Fibroblast of skin of left biceps (primary cell): Measurements from ENCODE around the gene NRIP3.
"Not testable (repeated sequence)": the region's sequence is repeated elsewhere in the genome, so short reads cannot be mapped to it uniquely, and the experiment has no call there.

Experiments
- DNase-seq, 2 experiments: peaks; one replicate each; pipeline ENCODE4 v3.0.0-alpha.2; 2013; ENCODE audit warnings: low read depth in 2 of 2

The NRIP3 gene

GRCh38 chr11:9016916-9017642 lies 13.3 kb upstream of the NRIP3 start:
- no peak for DNase-seq

- peak in 1 of 2 experiments; percentile 17 for DNase-seq
Observed at GRCh38 chr11:9015677-9016076, 11.9 kb upstream of the NRIP3 start.

GRCh38 chr11:9014826-9015225 lies 11.0 kb upstream of the NRIP3 start:
- DNase-seq, result no peak

- DNase-seq, result no peak
Observed at GRCh38 chr11:9013373-9013772, 9.6 kb upstream of the NRIP3 start.

- DNase-seq, result not testable (repeated sequence)
Observed at GRCh38 chr11:9009538-9009937, 5.7 kb upstream of the NRIP3 start.

- no peak for DNase-seq
Observed at GRCh38 chr11:9008661-9009060, 4.9 kb upstream of the NRIP3 start.

GRCh38 chr11:9008011-9008550 lies 4.3 kb upstream of the NRIP3 start:
- DNase-seq, result no peak

- no peak for DNase-seq
Observed at GRCh38 chr11:9005087-9005486, 1.3 kb upstream of the NRIP3 start.

- no peak for DNase-seq
Observed at GRCh38 chr11:9004183-9004926, 554 bp upstream of the NRIP3 start.

- no peak for DNase-seq
Observed at GRCh38 chr11:9002920-9003572, 755 bp downstream of the NRIP3 start.

GRCh38 chr11:9001736-9002135 lies 2.1 kb downstream of the NRIP3 start:
- DNase-seq, result peak; percentile 36 to 44

- no peak for DNase-seq
Observed at GRCh38 chr11:8998017-8998416, 5.8 kb downstream of the NRIP3 start.

GRCh38 chr11:8997451-8997850 lies 6.3 kb downstream of the NRIP3 start:
- no peak for DNase-seq

- DNase-seq, result peak; percentile 15 to 28
Observed at GRCh38 chr11:8989453-8989852, 14.3 kb downstream of the NRIP3 start.

- peak in 1 of 2 experiments; percentile 6 for DNase-seq
Observed at GRCh38 chr11:8988329-8989234, 15.2 kb downstream of the NRIP3 start.

- DNase-seq, result no peak
Observed at GRCh38 chr11:8987446-8987845, 16.4 kb downstream of the NRIP3 start.

- not testable (repeated sequence) for DNase-seq
Observed at GRCh38 chr11:8986772-8987171, 17.0 kb downstream of the NRIP3 start.

- DNase-seq, result no peak
Observed at GRCh38 chr11:8985462-8985861, 18.3 kb downstream of the NRIP3 start.

GRCh38 chr11:8983552-8983951 lies 20.2 kb downstream of the NRIP3 start:
- DNase-seq, result no peak

GRCh38 chr11:8980485-8980884 lies 23.3 kb downstream of the NRIP3 start:
- DNase-seq, result no peak

GRCh38 chr11:8979365-8979764 lies 24.4 kb downstream of the NRIP3 start:
- not testable (repeated sequence) for DNase-seq
